MM.1S (cell line): Measurements from ENCODE around the gene ZNF552.

Experiments
- DNase-seq: peaks from one replicate; pipeline ENCODE4 v3.0.0-alpha.2; 2015
- H2AFZ ChIP-seq: fragments of 300-600 bp; sonication (generic); 2 replicates; pipeline ENCODE4 v1.6.0; 2016; ENCODE audit warnings: antibody characterized with exemption, low read length
- H3F3A ChIP-seq: fragments of 300-600 bp; sonication (generic); 2 replicates; pipeline ENCODE4 v1.6.1; 2016; ENCODE audit warnings: mild to moderate bottlenecking, antibody characterized with exemption, low read length, moderate library complexity, mixed read lengths; ENCODE audit not compliant: insufficient read depth
- H3K27ac ChIP-seq: fragments of 300-600 bp; sonication (generic); 2 replicates; pipeline ENCODE4 v1.5.1; 2016; ENCODE audit warnings: mild to moderate bottlenecking, low read length
- H3K27me3 ChIP-seq: fragments of 300-600 bp; sonication (generic); replicated peaks from 2 replicates; pipeline ENCODE4 v1.6.0; 2016; ENCODE audit warnings: low read length; ENCODE audit not compliant: insufficient read depth
- H3K36me3 ChIP-seq: fragments of 300-600 bp; sonication (generic); replicated peaks from 2 replicates; pipeline ENCODE4 v1.6.1; 2016; ENCODE audit warnings: mild to moderate bottlenecking, low read length, mixed read lengths; ENCODE audit not compliant: insufficient read depth
- H3K4me1 ChIP-seq: fragments of 300-600 bp; sonication (generic); 2 replicates; pipeline ENCODE4 v1.6.1; 2016; ENCODE audit warnings: low read length, mixed read lengths
- H3K4me2 ChIP-seq: fragments of 300-600 bp; sonication (generic); 2 replicates; pipeline ENCODE4 v1.6.0; 2016; ENCODE audit warnings: low read depth, low read length
- H3K4me3 ChIP-seq: fragments of 300-600 bp; sonication (generic); 2 replicates; pipeline ENCODE4 v1.5.1; 2016; ENCODE audit warnings: low read length, mixed read lengths
- H3K79me2 ChIP-seq: fragments of 300-600 bp; sonication (generic); 2 replicates; pipeline ENCODE4 v1.6.1; 2016; ENCODE audit warnings: mixed run types, low read length, mixed read lengths
- H3K9ac ChIP-seq: fragments of 300-600 bp; sonication (generic); 2 replicates; pipeline ENCODE4 v1.6.1; 2016; ENCODE audit warnings: low read length, mixed read lengths
- H3K9me2 ChIP-seq: fragments of 300-600 bp; sonication (generic); replicated peaks from 2 replicates; pipeline ENCODE4 v1.6.1; 2016; ENCODE audit warnings: mild to moderate bottlenecking, low read length, mixed read lengths; ENCODE audit not compliant: insufficient read depth
- H3K9me3 ChIP-seq: fragments of 300-600 bp; sonication (generic); replicated peaks from 2 replicates; pipeline ENCODE4 v1.6.1; 2016; ENCODE audit warnings: mild to moderate bottlenecking, low read length, mixed read lengths; ENCODE audit not compliant: insufficient read depth
- H4K20me1 ChIP-seq: fragments of 300-600 bp; sonication (generic); 2 replicates; pipeline ENCODE4 v1.6.1; 2016; ENCODE audit warnings: mild to moderate bottlenecking, low read length, moderate library complexity, mixed read lengths; ENCODE audit not compliant: insufficient read depth
- CTCF ChIP-seq: fragments of 300-600 bp; sonication (generic); IDR thresholded peaks from 2 replicates; pipeline ENCODE4 v1.5.1; 2016; ENCODE audit warnings: antibody characterized with exemption, low read length, mixed read lengths
- EZH2 ChIP-seq: fragments of 300-600 bp; sonication (generic); optimal IDR thresholded peaks from 2 replicates; pipeline ENCODE3; 2017; ENCODE audit warnings: low read depth, mild to moderate bottlenecking, antibody characterized with exemption, low read length, mixed read lengths
- EZH2phosphoT487 ChIP-seq: fragments of 300-600 bp; sonication (generic); IDR thresholded peaks from 2 replicates; pipeline ENCODE4 v1.6.1; 2018; ENCODE audit warnings: antibody characterized with exemption, low read length

The ZNF552 gene

GRCh38 chr19:57779220-57779845 lies 35.4 kb downstream of the ZNF552 start:
- H3K9me2 ChIP-seq = no peaks in the 10 kb centered on the region
- TF ChIP-seq EZH2phosphoT487 (no peak), EZH2 (no peak), CTCF (no peak)

GRCh38 chr19:57778336-57778735 lies 36.4 kb downstream of the ZNF552 start:
- Histone ChIP-seq H3K27me3 (no peaks in the 10 kb centered on the region), H3F3A (peaks cover 5% of the 10 kb centered on the region; the same call in 1 of the 2 replicates), H3K79me2 (peaks cover 52% of the 10 kb centered on the region), H3K4me2 (no peak overlapping the region), H3K9ac (no peak overlapping the region), H3K9me3 (no peaks in the 10 kb centered on the region), H3K27ac (no peak overlapping the region), H3K36me3 (peaks cover 40% of the 10 kb centered on the region), H3K9me2 (no peaks in the 10 kb centered on the region), H2AFZ (no peak overlapping the region), H3K4me1 (0 out of 2 replicates have a peak, but pooled peaks cover 3% of the 10 kb centered on the region), H4K20me1 (no peaks in the 10 kb centered on the region), H3K4me3 (no peak overlapping the region)
- no peak for DNase-seq
- TF ChIP-seq EZH2phosphoT487 (no peak), EZH2 (no peak), CTCF (no peak)

More at GRCh38 chr19:57779220-57779845, 35.4 kb downstream of the ZNF552 start:
- peaks cover 40% of the 10 kb centered on the region for H3K36me3 ChIP-seq
- H3K9me3 ChIP-seq = no peaks in the 10 kb centered on the region
- no peak overlapping the region for H3K27ac ChIP-seq
- H3K9ac ChIP-seq = no peak overlapping the region
- H4K20me1 ChIP-seq = no peaks in the 10 kb centered on the region
- no peak overlapping the region for H2AFZ ChIP-seq
- H3F3A ChIP-seq = peaks cover 5% of the 10 kb centered on the region; the same call in 1 of the 2 replicates
- no peak overlapping the region for H3K4me3 ChIP-seq
- DNase-seq = no peak
- no peaks in the 10 kb centered on the region for H3K27me3 ChIP-seq
- peaks cover 46% of the 10 kb centered on the region for H3K79me2 ChIP-seq
- H3K4me1 ChIP-seq = 0 out of 2 replicates have a peak, but pooled peaks cover 3% of the 10 kb centered on the region
- no peak overlapping the region for H3K4me2 ChIP-seq

GRCh38 chr19:57776764-57777296 lies 37.9 kb downstream of the ZNF552 start:
- no peak overlapping the region for H3K9ac ChIP-seq
- H3K9me2 ChIP-seq = no peaks in the 10 kb centered on the region
- TF ChIP-seq EZH2phosphoT487 (no peak), CTCF (no peak), EZH2 (no peak)
- H4K20me1 ChIP-seq = no peaks in the 10 kb centered on the region
- DNase-seq = no peak
- no peak overlapping the region for H3K27ac ChIP-seq
- no peaks in the 10 kb centered on the region for H3K27me3 ChIP-seq
- H3K79me2 ChIP-seq = peaks cover 67% of the 10 kb centered on the region
- H2AFZ ChIP-seq = no peak overlapping the region
- H3K4me3 ChIP-seq = no peak overlapping the region
- H3K4me1 ChIP-seq = 0 out of 2 replicates have a peak, but pooled peaks cover 3% of the 10 kb centered on the region
- peaks cover 5% of the 10 kb centered on the region; the same call in 1 of the 2 replicates for H3F3A ChIP-seq
- no peaks in the 10 kb centered on the region; the same call in 1 of the 2 replicates for H3K9me3 ChIP-seq
- H3K4me2 ChIP-seq = no peak overlapping the region
- peaks cover 49% of the 10 kb centered on the region for H3K36me3 ChIP-seq
